RWPE1 (cell line): ENCODE data around the gene RAPGEF5.

Source experiments
- CTCF ChIA-PET: fragments of 350-600 bp; sonication (Branson Sonifier 250); formaldehyde crosslinking; extraction: SDS; loops from one replicate; lab custom pipeline; 2021; lab: Yijun Ruan, JAX
- POLR2A ChIA-PET: fragments of 400-600 bp; formaldehyde crosslinking; extraction: SDS; loops from one replicate; lab custom pipeline; 2020; ENCODE audit warnings: antibody characterized with exemption; ENCODE audit not compliant: low non-redundant PET; lab: Yijun Ruan, JAX
- DNase-seq: peaks from one replicate; pipeline ENCODE4 v3.0.0; 2012; ENCODE audit warnings: low spot score
- H3K27ac ChIP-seq: fragments of 450-650 bp; 2 replicates; pipeline ENCODE4 v1.5.1; 2017
- TF ChIP-seq, protein P1 (sequence below): fragments of 450-650 bp; conservative IDR thresholded peaks from 2 replicates; pipeline ENCODE4 v1.5.1; 2017; ENCODE audit warnings: low read depth, mild to moderate bottlenecking

RAPGEF5 gene

DNA sequence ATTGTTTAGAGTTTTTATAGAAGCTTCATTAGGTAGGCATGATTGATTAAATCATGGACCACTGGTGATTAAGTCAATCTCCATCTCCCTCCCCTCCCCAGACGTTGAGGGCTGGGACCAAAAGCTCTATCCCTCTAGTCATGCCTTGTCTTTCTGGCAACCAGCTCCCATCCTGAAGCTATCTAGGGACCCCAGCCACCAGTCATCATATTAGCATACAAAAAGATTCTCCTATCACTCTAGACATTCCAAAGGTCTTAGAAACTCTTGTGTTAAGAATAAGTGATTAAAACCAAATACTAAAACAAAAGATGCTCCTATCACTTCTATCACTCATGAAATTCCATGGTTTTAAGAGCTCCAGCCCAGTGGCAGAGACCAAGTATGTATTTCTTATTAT, 178.2 kb downstream of the RAPGEF5 start:
- CTCF ChIA-PET = interaction anchor here (0.6 kb wide), 1 partner anchor 1026 kb away, joined by 3 read pairs; no protein-coding TSS in a partner anchor
- POLR2A ChIA-PET = no interaction called here
- DNase-seq = no peak
- TF ChIP-seq, protein P1, sequence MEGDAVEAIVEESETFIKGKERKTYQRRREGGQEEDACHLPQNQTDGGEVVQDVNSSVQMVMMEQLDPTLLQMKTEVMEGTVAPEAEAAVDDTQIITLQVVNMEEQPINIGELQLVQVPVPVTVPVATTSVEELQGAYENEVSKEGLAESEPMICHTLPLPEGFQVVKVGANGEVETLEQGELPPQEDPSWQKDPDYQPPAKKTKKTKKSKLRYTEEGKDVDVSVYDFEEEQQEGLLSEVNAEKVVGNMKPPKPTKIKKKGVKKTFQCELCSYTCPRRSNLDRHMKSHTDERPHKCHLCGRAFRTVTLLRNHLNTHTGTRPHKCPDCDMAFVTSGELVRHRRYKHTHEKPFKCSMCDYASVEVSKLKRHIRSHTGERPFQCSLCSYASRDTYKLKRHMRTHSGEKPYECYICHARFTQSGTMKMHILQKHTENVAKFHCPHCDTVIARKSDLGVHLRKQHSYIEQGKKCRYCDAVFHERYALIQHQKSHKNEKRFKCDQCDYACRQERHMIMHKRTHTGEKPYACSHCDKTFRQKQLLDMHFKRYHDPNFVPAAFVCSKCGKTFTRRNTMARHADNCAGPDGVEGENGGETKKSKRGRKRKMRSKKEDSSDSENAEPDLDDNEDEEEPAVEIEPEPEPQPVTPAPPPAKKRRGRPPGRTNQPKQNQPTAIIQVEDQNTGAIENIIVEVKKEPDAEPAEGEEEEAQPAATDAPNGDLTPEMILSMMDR = no peak
- no peak overlapping the region for H3K27ac ChIP-seq

DNA sequence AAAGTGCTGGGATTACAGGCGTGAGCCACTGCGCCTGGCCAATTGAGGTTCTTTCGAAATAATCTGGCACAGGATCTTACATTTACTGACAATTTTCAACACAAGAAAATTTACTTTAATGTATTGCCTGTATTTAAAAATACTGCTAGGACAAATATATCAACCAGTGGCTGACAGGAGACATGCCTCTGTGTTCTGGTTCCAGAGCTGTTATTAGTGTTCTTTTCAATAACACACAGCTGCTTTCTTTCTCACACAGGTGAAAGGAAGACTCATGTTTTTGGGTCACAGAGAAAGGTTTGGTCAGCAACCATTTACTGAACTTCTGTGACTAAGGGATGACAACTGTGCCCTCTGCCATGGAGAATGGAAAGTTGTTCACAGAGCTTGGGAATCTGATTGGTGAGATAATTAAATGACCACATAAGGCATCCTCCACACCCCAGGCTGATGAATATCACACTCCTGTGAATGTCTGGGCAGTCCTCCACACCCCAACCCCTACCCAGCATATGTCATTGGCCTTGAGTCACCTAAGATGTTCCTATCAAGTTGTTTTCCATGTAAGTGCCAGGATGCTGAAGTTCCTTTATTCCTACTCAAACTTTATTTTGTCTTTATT, 180.1 kb downstream of the RAPGEF5 start:
- H3K27ac ChIP-seq = no peak overlapping the region
- DNase-seq = no peak
- ChIA-PET CTCF (interaction anchor here (0.7 kb wide), 1 partner anchor 21 kb away, joined by 3 read pairs; no protein-coding TSS in a partner anchor), POLR2A (no interaction called here)
- TF ChIP-seq, protein P1 = no peak

DNA sequence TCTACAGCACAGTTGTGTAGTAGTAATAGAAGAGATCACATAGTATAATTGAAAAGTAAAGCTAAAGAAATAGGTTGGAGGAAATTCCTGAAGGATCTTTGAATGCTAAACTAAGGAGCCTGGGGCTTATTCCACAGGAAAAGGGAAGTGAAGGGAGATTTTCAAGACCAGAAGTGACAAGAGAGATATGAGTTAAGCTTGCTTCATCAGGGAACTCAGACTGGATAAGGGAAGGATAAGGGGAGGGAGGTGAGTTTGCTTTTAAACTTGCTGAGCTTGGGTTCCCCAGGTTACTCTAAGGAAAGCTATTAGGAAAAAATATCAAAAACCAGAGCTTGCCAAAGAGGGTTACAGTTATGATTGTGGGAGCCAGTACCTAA, 182.4 kb downstream of the RAPGEF5 start:
- ChIA-PET CTCF (no interaction called here), POLR2A (interaction anchor here (0.6 kb wide), 1 partner anchor 1285 kb away, joined by 3 read pairs; no protein-coding TSS in a partner anchor)
- DNase-seq = no peak
- TF ChIP-seq, protein P1 = no peak
- no peak overlapping the region for H3K27ac ChIP-seq

DNA sequence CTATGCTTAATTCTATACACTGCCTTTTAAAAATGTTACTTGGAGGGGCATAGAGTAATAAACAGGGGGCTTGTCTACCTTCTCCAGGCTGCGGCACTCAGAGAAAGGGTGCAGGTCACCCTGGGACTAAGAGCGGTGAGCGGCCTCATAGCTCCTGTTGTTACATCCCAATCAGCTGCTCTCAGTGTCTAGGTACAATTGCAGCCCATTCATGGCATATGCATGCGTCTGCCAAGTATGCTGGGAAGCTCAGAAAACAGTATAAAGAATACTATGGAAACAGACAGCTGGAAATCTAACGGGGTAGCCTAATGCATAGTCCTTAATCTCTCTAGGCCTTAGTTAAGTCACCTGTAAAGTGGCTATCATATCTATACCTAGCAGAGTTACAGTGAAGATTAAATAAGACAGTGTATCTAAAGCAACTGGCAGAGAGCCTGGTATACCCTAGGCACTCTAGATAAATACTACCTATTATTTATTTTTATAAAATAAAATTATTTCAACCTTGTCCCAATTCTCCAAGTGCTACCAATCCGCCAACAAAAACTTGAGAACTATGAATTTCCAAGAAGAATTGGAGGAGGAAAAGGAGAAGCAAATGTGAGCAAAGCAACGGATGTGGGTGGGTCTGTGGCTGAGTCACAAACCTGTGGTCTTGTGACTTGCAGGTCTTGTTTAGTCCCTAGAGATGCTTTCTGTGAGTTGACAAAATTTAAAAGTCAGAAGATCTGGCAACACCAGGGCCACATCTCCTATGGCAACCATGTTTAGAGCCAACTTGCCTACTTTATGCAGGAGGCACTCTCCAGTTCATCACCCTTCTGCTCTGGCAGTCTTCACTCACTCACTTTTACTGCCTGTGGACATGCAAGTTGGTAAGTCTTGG, 183.0 kb downstream of the RAPGEF5 start:
- DNase-seq = peak; percentile 20
- ChIA-PET CTCF (interaction anchor here (0.6 to 1.0 kb wide), 2 partner anchors 9 to 548 kb away, joined by 3 to 6 read pairs; no protein-coding TSS in a partner anchor), POLR2A (interaction anchor here (0.6 kb wide), 1 partner anchor 1286 kb away, joined by 3 read pairs; no protein-coding TSS in a partner anchor)
- TF ChIP-seq, protein P1 = no peak
- H3K27ac ChIP-seq = no peak overlapping the region

DNA sequence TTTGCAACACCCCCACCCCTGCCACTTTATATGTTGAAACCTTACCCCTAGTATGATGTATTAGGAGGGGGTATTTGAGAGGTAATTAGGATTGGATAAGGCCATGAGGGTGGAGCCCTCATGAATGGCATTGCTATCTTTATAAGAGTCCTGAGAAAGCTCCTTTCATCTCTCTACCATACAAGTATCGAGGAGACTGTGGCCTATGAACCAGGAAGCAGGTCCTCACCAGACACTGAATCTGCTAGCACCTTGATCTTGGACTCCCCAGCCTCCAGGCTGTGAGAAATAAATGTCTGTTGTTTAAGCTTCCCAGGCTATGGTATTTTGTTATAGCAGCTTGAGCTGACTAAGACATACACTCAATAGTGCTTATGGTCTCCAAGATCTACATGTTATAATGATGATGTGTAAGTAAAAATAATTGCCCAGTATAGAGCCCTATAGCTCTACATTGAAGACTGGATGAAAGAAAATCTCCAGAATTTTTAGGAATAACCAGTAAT, 188.8 kb downstream of the RAPGEF5 start:
- TF ChIP-seq, protein P1 = no peak
- no peak overlapping the region for H3K27ac ChIP-seq
- ChIA-PET CTCF (no interaction called here), POLR2A (no interaction called here)
- no peak for DNase-seq

DNA sequence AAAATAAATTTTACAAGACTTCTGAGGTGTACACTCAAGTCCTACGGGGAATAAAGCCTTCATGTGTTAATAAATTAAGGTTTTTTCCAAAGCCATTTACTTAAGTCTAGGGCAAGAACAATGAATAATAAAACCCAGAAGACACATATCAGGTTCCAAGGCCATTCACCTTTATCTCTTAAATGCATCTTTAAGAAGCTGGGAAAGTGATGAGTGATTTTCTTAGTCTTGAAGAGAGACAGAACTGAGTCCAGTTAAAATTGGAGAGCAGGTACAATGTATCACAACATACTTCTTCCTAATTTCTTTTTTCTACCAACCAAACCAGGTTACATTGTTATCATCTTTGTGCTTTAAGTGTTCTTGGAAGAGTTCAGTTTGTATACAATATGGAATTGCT, 189.5 kb downstream of the RAPGEF5 start:
- CTCF ChIA-PET = no interaction called here
- H3K27ac ChIP-seq = no peak overlapping the region
- no peak for DNase-seq
- TF ChIP-seq, protein P1 = no peak
- POLR2A ChIA-PET = no interaction called here
